MM.1S (cell line): ENCODE results near the gene BSDC1.
A peak's percentile ranks its signal among the peaks of the same experiment; 100 is the strongest.

Experiments used
- DNase-seq: peaks from one replicate; pipeline ENCODE4 v3.0.0-alpha.2; 2015
- H2AFZ ChIP-seq: fragments of 300-600 bp; sonication (generic); 2 replicates; pipeline ENCODE4 v1.6.0; 2016; ENCODE audit warnings: antibody characterized with exemption, low read length
- H3F3A ChIP-seq: fragments of 300-600 bp; sonication (generic); 2 replicates; pipeline ENCODE4 v1.6.1; 2016; ENCODE audit warnings: mild to moderate bottlenecking, antibody characterized with exemption, low read length, moderate library complexity, mixed read lengths; ENCODE audit not compliant: insufficient read depth
- H3K27ac ChIP-seq: fragments of 300-600 bp; sonication (generic); 2 replicates; pipeline ENCODE4 v1.5.1; 2016; ENCODE audit warnings: mild to moderate bottlenecking, low read length
- H3K27me3 ChIP-seq: fragments of 300-600 bp; sonication (generic); replicated peaks from 2 replicates; pipeline ENCODE4 v1.6.0; 2016; ENCODE audit warnings: low read length; ENCODE audit not compliant: insufficient read depth
- H3K36me3 ChIP-seq: fragments of 300-600 bp; sonication (generic); replicated peaks from 2 replicates; pipeline ENCODE4 v1.6.1; 2016; ENCODE audit warnings: mild to moderate bottlenecking, low read length, mixed read lengths; ENCODE audit not compliant: insufficient read depth
- H3K4me1 ChIP-seq: fragments of 300-600 bp; sonication (generic); 2 replicates; pipeline ENCODE4 v1.6.1; 2016; ENCODE audit warnings: low read length, mixed read lengths
- H3K4me2 ChIP-seq: fragments of 300-600 bp; sonication (generic); 2 replicates; pipeline ENCODE4 v1.6.0; 2016; ENCODE audit warnings: low read depth, low read length
- H3K4me3 ChIP-seq: fragments of 300-600 bp; sonication (generic); 2 replicates; pipeline ENCODE4 v1.5.1; 2016; ENCODE audit warnings: low read length, mixed read lengths
- H3K79me2 ChIP-seq: fragments of 300-600 bp; sonication (generic); 2 replicates; pipeline ENCODE4 v1.6.1; 2016; ENCODE audit warnings: mixed run types, low read length, mixed read lengths
- H3K9ac ChIP-seq: fragments of 300-600 bp; sonication (generic); 2 replicates; pipeline ENCODE4 v1.6.1; 2016; ENCODE audit warnings: low read length, mixed read lengths
- H3K9me2 ChIP-seq: fragments of 300-600 bp; sonication (generic); replicated peaks from 2 replicates; pipeline ENCODE4 v1.6.1; 2016; ENCODE audit warnings: mild to moderate bottlenecking, low read length, mixed read lengths; ENCODE audit not compliant: insufficient read depth
- H3K9me3 ChIP-seq: fragments of 300-600 bp; sonication (generic); replicated peaks from 2 replicates; pipeline ENCODE4 v1.6.1; 2016; ENCODE audit warnings: mild to moderate bottlenecking, low read length, mixed read lengths; ENCODE audit not compliant: insufficient read depth
- H4K20me1 ChIP-seq: fragments of 300-600 bp; sonication (generic); 2 replicates; pipeline ENCODE4 v1.6.1; 2016; ENCODE audit warnings: mild to moderate bottlenecking, low read length, moderate library complexity, mixed read lengths; ENCODE audit not compliant: insufficient read depth
- CTCF ChIP-seq: fragments of 300-600 bp; sonication (generic); IDR thresholded peaks from 2 replicates; pipeline ENCODE4 v1.5.1; 2016; ENCODE audit warnings: antibody characterized with exemption, low read length, mixed read lengths
- EZH2 ChIP-seq: fragments of 300-600 bp; sonication (generic); optimal IDR thresholded peaks from 2 replicates; pipeline ENCODE3; 2017; ENCODE audit warnings: low read depth, mild to moderate bottlenecking, antibody characterized with exemption, low read length, mixed read lengths
- EZH2phosphoT487 ChIP-seq: fragments of 300-600 bp; sonication (generic); IDR thresholded peaks from 2 replicates; pipeline ENCODE4 v1.6.1; 2018; ENCODE audit warnings: antibody characterized with exemption, low read length

Gene BSDC1

DNA sequence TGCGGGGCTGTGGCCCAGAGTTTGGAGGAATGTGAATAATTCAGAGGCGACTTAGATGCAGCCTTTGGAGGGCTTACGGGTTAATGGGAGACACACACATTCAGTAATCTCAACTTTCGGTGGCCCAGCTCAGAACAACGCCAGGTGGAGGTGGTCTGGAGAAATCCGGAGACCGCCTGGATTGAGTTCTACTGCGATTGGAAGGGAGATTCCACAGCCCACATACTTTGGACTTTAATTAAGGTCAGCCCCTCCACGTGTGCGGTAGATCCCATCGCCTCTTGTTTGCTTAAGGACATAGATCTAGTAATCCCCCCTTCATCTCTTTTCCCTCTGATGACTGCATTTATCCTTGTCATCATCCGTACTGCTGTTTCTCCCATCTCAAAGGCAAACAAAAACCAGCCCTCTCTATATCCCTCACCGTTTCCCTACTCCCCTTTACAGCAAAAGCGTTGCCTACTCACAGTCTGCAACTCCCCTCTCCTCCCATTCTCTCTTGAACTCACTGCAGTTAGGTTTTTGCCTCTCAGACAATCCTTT, 720 bp upstream of the BSDC1 start:
- no peaks in the 10 kb centered on the region for H4K20me1 ChIP-seq
- no peaks in the 10 kb centered on the region for H3K9me2 ChIP-seq
- H3F3A ChIP-seq, result peaks cover 7% of the 10 kb centered on the region; the same call in 1 of the 2 replicates
- peak overlapping the region; percentile 66 for H3K27ac ChIP-seq
- no peak for DNase-seq
- H3K4me1 ChIP-seq, result peaks cover 10% of the 10 kb centered on the region
- peak overlapping the region; percentile 69 for H2AFZ ChIP-seq
- no peaks in the 10 kb centered on the region for H3K27me3 ChIP-seq
- H3K4me2 ChIP-seq, result peak overlapping the region; percentile 81
- peaks cover 6% of the 10 kb centered on the region; the same call in 1 of the 2 replicates for H3K36me3 ChIP-seq
- peak overlapping the region; percentile 68 for H3K9ac ChIP-seq
- peaks cover 43% of the 10 kb centered on the region for H3K79me2 ChIP-seq
- H3K9me3 ChIP-seq, result no peaks in the 10 kb centered on the region
- H3K4me3 ChIP-seq, result peak overlapping the region; percentile 96
- TF ChIP-seq CTCF (no peak), EZH2 (no peak), EZH2phosphoT487 (no peak)

GRCh38 chr1:32393832-32394140, 455 bp downstream of the BSDC1 start:
- Histone ChIP-seq H3K4me3 (peak overlapping the region; percentile 96), H3K4me2 (peak overlapping the region; percentile 95), H3K79me2 (peaks cover 45% of the 10 kb centered on the region), H3K27me3 (no peaks in the 10 kb centered on the region), H3K27ac (peak overlapping the region; percentile 60; the same call in 1 of the 2 replicates), H2AFZ (peak overlapping the region; percentile 75), H3K9me3 (no peaks in the 10 kb centered on the region), H3K4me1 (peaks cover 10% of the 10 kb centered on the region), H3K9ac (peak overlapping the region; percentile 91), H3K9me2 (no peaks in the 10 kb centered on the region), H3K36me3 (peaks cover 9% of the 10 kb centered on the region; the same call in 1 of the 2 replicates), H4K20me1 (no peaks in the 10 kb centered on the region), H3F3A (peaks cover 7% of the 10 kb centered on the region; the same call in 1 of the 2 replicates)
- DNase-seq, result peak; percentile 62
- no peak for TF ChIP-seq EZH2phosphoT487
- TF ChIP-seq EZH2, result no peak
- no peak for TF ChIP-seq CTCF

DNA sequence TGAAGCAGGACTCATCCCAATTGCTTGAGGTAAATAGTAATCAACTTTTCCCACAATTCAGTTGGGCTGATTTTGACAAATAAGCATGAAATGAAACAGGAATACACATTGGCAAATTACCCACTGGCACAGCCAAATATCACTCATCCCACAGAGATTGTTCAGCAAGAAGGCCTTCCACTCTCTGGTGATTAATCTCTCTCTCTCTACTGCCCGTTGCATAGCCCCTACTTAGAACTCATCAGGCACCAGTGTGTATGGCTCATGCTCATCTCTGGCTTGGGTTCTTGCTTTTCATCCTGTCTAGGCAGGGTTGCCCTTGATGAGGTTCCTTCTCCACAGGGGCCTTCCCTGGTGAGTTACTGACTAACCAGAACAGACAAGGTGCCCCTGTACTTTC, 1.1 kb downstream of the BSDC1 start:
- TF ChIP-seq EZH2 (no peak), EZH2phosphoT487 (no peak)
- H2AFZ ChIP-seq, result no peak overlapping the region
- H3K36me3 ChIP-seq, result peaks cover 9% of the 10 kb centered on the region; the same call in 1 of the 2 replicates
- H3K4me1 ChIP-seq, result peaks cover 10% of the 10 kb centered on the region
- H3F3A ChIP-seq, result peaks cover 7% of the 10 kb centered on the region; the same call in 1 of the 2 replicates
- H3K4me2 ChIP-seq, result peak overlapping the region; percentile 95
- no peaks in the 10 kb centered on the region for H4K20me1 ChIP-seq
- peaks cover 48% of the 10 kb centered on the region for H3K79me2 ChIP-seq
- DNase-seq, result no peak
- H3K9me3 ChIP-seq, result no peaks in the 10 kb centered on the region
- no peaks in the 10 kb centered on the region for H3K9me2 ChIP-seq
- H3K27me3 ChIP-seq, result no peaks in the 10 kb centered on the region
- peak overlapping the region; percentile 91; the same call in 1 of the 2 replicates for H3K9ac ChIP-seq
- peak overlapping the region; percentile 96 for H3K4me3 ChIP-seq
- H3K27ac ChIP-seq, result no peak overlapping the region

GRCh38 chr1:32392325-32392724, 1.9 kb downstream of the BSDC1 start:
- Histone ChIP-seq H3F3A (peaks cover 7% of the 10 kb centered on the region; the same call in 1 of the 2 replicates), H3K9me2 (no peaks in the 10 kb centered on the region), H3K27me3 (no peaks in the 10 kb centered on the region), H3K36me3 (peaks cover 9% of the 10 kb centered on the region; the same call in 1 of the 2 replicates), H2AFZ (no peak overlapping the region), H3K4me1 (peaks cover 10% of the 10 kb centered on the region), H3K4me2 (no peak overlapping the region), H3K27ac (no peak overlapping the region), H3K9ac (no peak overlapping the region), H3K79me2 (peaks cover 48% of the 10 kb centered on the region), H3K4me3 (no peak overlapping the region), H3K9me3 (no peaks in the 10 kb centered on the region), H4K20me1 (no peaks in the 10 kb centered on the region)
- TF ChIP-seq CTCF (no peak), EZH2phosphoT487 (no peak), EZH2 (no peak)
- no peak for DNase-seq
